NCI-H69 (cell line): Measurements from ENCODE around the gene CYTH1.

Source experiments
- DNase-seq: peaks from one replicate; lab custom pipeline; 2025; lab: John Stamatoyannopoulos, UW

The CYTH1 gene

DNA sequence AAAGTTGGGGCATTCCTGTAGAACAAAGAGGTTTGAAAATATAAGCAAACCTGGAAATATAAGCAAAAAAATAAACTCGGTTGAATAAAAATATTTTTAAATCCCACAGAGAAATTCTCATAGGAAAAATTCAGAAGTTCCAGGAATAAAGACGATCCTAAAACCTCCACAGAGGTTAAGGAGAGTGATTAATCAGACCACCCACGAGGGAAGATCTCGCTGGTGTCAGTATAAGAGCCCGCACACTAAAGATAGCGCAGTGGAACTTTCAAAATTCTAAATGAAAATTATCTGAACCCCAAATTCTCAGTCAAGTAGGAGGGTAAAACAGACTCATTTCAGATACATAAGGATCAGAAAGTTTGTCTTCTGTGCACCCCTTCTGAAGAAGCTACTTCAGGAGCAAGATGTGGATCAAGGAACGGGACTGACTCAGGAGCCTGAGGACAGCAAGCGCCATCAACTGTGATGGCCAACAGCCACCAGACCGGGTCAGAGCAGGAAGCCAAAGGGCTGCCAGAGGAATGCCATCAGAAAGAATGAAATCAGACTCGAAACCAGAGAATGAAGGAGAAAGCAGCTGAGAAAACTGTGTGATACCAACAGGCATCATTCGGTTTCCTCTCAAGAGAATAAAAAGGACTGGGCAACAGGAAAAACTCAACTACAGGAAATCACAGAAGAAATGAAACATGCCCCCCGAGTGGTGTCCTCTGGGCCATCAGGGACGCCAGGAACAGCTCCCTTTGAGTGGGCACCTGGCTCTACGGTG, 66.9 kb downstream of the CYTH1 start:
- DNase-seq = no peak

DNA sequence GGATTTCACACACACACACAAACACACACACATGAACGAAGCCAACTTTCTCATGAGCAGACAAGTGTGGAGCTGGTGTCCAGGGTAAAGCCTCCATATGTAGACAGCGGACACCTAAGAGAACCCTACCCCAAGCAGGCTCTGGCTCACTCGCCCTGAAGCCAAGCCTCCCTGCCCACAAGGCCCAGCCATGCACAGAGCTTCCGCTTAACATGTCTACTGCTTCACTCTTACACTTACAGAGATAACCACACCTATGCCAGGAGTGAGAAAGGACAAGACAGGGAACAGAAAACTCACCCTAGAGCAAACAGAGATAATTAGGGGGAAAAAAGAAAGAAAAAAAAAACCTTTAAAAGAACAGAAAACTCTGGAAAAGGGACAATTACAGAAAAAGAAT, 67.5 kb downstream of the CYTH1 start:
- DNase-seq = no peak

DNA sequence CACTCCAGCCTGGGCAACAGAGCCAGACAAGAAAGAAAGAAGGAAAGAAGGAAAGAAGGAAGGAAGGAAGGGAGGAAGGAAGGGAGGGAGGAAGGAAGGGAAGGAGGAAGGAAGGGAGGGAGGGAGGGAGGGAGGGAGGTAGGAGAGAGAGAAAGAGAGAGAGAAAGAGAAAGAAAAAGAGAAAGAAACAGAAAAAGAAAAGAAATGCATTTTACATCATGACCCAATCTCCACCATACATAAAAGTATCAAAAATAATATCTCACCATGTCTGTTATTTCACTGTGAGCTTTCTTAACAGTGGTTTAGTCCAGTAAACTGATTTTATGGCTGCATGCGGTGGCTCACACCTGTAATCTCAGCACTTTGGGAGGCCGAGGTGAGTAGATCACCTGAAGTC, 70.0 kb downstream of the CYTH1 start:
- DNase-seq = no peak

DNA sequence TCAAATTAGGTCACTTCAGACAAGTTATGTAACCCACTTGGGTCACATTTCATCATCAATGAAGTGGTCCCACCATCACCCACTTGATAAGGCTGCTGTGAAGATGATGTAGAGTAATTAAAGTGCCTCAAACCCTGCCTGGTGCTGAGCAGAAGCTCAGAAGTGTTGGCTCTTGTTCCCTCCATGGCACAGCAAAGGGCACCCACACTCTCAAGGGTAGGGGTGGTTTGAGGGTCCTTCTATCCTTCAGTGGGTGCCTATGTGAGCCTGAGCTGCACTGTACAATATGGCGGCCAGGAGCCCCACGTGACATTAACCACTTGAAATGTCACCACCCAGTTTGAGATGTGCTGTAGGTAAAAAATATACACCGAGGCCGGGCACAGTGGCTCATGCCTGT, 71.5 kb downstream of the CYTH1 start:
- no peak for DNase-seq

DNA sequence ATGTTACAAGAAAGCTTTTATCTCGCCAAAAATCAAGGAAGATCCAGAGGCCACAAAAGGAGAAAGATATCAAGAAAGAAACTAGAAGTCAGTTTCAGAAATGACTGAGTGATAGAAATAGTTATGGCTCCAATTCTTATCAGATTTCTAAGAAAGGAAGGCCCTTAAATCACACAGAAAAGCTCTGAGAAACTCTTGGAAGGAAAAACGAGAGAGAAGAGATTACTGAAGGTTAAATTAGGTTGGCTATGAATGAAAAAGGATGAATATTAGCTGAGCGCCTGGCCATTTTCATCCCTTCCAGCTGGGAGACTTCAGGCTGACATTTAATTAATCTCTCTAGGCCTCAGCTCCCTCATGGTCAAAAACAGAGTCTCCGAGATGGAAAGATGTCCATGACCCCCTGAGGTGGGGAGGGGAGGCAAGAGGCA, 72.3 kb downstream of the CYTH1 start:
- DNase-seq = no peak

DNA sequence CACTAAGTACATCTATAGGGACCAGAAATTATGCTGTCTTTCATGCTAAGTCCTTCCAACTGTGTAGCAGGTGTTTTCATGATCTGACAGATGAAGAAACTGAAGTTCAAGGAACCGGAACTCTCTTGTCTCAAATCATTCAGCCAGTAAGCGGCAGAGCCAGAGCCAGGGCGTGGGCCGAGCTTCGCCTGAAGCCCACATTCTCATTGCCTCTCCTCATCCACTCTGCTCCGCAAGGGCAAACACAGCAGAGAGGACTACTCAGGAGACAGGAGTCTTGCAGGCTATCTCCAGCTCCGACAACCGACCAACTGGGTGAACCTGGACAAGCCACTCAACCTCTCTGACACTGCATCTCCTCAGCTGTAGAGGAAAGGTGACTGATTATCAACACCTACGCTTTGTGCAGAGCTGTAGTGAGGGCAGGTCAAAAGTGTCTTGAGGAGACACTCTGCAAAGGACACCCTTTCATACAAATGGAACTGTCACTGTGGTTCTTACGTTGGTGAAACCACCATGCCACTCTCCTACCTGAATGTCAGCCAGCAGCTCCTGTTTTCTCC, 72.9 kb downstream of the CYTH1 start:
- DNase-seq = no peak

DNA sequence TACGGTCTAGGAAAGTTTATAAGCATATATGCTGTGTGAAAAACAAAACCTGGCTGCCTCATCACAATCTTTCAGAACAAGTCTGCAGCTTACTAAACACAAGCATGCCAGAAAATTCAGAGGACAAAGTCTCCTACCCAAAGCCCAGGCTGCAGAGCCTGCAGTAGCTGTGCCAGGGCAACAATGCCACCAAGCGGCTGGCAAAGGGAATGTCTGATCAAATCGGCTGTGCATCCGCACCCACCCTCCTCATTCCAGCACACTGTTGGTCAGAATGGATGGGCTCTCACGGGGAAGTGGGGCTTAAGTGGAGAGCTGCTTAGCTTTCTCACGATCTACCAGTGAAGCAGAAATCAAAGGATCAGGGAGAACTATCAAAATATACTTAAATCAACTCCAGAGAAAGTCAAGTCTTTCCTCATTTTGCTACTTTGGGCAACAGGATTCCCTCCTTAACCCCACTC, 73.5 kb downstream of the CYTH1 start:
- peak; percentile 76 for DNase-seq

DNA sequence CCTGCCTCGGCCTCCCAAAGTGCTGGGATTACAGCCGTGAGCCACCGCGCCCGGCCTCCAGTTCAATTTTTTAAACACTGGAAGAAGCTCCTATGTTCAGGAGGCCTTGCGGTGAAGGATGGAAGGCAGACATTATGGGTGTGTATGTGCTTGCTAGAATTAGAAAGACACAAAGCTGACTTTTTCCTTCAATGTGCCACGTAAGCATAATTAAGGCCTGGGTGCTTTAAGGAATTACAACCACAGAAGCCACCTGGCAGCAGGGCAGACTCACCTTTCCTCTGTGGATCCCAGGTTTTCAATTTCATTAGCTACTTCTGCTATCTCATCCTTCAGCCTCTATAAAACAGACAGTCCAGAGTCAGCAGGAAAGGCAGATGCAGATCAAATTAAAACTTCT, 74.2 kb downstream of the CYTH1 start:
- no peak for DNase-seq

DNA sequence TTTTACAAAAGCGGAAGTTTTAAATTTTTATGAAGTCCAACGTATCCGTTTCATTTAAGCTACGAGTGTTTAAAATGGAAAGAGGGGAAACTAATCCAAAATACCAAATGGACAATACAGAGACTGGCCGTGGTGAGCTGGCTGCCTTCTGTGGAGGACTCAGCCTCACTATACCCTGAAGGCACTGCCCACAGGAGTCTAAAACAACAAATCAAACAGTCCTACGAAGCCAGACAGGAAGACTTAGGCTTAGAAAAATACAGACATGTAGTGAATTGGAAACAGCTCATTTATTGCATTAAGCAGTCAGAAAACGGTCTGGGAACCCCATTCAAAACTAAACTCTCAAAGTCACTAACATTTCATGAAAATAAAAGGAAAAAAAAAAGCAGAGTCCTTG, 75.1 kb downstream of the CYTH1 start:
- no peak for DNase-seq

DNA sequence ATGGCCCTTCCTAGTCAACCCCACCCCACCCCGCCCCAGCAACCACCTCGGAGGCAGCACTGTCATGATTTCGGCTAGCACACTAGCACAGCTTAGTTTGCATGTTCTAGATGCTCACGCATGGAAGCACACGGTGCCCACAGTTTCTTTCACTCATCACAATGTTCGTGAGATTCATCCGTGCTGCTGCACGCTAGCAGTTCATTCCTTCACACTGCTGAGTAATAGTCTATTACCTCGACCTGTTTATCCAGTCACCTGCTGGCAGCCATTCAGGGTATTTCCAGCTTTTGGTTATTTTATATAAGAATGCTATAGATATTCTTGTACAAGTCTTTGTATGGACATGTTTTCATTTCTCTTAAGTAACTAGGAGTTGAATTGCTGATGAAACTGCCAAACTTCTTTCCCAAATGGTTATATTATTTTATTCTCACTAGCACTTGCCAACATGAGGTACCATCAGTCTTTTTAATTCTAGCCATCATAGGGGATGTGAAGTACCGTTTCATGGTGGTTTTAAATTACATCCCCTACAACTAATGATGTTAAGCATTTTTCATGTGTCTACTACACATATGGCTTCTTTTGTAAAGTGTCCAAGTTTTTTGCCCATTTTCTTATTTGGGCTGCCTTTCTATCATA, 75.7 kb downstream of the CYTH1 start:
- DNase-seq = no peak

DNA sequence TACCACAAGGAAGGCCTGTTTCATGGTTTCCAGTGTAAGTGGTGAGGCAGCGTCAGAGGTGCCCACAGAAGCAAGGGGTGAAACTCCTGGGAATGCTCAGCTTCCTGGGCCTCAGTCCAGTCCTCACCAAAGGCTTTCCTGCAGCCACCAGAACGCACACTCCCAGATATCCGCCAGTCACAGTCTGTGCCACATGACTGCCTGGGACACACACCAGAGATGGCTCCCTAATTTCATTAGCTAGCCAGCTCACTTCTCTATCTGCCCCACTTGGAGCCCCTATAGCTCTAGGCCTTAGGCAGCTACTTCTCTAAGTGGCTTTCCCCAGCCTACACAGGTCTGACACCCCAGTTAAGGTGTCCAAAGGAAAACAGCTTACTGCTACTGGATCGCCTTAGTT, 77.0 kb downstream of the CYTH1 start:
- DNase-seq = no peak

DNA sequence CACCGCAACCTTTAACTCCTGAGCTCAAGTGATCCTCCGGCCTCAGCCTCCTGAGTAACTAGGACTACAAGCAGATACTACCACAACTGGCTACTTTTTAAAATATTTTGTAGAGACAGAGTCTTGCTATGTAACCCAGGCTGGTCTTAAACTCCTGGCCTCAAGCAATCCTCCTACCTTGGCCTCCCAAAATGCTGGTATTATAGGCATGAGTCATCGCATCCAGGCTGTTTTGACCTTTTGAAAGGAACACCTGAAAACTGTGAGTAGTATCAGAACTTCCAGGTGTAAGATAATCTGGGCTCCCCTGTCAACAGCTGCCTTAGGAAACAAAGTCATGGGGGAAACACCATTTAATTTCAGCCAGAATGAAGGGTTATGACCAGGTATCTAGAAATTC, 77.5 kb downstream of the CYTH1 start:
- DNase-seq = no peak

DNA sequence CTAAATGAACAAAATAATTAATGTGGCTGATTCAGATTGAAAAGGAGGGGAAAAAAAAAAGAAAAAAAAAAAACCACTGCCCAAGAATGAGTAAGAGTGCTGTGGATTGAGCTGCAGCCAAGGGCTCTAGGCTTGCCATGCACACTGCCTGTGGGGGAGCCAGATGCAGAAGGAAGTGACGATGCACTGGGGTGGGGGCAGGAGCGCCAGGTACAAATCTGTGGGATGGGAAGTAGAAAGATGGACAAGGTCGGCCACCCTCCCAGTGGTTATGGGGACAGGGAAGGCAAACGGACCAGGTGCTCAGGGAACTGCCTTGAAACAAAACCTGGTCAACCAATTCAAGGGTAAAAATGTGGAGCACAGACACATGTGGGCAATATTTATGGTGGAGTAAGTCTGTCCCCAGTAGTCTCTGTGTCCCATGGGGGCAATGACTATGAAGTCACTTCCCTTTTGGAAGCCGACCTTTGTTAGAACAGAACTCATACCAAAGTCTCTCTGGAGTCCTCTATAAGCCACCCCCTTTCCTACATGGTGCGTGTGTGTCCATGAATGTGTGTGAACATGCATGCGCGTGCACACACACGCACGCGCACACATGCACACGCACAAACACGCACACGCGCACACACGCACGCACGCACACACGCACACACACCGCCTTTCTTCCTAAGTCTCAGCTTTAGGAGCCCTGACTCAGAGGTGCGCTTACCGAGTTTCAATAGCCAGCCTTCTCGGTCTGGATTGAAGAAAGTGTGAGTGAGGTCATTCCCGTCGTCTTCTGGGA, 84.3 kb downstream of the CYTH1 start:
- no peak for DNase-seq

DNA sequence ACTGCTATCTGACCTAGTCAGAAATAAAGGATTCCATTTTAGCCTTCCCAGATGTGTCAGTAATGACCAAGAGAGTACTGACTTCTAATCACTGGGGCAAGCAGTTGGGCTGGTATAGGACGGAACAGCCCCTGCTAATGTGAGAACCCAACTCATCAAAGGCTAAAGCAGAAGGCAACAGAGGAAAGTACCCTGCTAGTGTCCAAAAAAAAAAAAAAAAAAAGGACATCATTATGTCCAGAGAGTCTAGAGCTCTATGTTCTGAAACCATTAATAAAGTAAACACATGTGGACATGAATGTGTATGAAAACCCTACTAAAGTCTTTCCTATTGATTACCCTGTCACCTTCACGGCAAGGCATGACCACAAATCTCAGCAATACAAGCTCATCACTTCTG, 85.0 kb downstream of the CYTH1 start:
- DNase-seq = no peak

DNA sequence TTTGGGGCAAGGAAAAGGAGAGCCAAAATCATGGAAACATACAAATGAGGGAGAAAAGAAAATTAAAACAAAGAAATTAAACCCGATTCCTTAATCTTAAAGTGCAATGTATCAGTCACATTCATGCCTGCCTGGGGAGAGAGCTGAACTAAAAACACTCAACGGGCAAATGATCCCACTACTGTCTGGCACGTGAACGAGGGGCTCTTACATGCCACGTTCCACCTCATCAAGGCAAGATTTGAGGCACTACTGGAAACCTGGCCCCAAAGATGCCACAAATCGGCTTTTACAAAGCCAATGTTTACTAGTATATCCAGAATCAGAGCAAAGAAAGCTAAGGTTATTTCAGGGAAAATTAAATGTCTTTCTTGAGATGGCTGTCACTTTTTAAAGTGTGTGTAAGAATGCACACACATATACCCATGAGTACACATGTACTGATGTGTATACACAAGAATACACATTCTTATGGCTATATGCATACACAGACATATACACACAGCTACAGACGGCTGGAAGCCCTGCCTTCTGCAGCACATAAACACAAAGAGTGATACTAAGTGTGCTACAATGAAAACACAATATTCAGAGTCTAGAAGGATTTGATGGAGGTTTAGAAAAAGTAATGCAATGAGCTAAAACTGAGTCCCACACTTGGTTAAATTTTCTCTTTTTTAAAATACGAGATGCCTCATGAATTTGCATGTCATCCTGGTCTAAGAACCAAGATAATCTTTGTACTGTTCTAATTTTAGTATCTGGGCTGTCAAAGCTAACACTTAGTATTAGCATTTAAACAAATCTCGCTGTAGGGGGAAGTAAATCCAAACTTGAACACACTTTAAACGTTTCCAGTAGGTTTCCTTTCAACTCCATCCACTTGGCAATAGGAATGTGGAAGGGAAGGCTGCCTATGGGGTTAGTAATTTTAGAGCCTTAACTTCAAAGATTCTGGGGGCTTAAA, 85.8 kb downstream of the CYTH1 start:
- DNase-seq = no peak

DNA sequence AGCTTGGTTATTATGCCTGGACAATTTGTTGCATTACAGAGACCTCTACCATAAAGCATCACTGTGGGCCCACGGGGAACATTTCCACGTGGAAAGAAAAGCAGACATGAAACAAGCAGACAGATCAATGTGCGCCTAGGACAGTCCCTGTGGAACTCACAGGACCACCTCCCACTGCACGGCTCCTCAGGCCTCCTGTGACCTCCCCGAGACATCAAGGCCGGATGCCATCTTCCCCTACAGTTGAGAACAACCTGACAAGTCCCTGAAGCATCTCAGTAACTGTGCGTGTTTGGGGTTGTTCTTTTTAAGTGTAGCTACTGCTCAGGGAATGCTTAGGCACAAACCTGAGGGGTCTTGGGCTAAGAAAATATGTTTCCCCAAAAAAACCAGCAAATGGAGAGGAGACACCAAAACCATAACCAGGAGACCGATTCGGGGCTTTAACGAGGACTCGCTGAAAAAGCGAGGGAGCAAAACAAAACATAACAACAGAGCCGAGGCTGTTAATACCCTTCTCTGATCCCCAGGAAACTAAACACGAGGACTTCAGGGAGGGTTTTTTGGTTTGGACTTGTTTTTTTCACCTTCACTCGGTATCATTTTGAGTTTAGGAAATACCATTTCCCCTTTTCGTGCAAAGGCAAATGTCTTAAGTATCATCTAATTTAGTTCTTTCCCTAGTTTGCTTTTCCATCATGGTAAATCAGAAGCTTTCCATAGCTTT, 87.1 kb downstream of the CYTH1 start:
- DNase-seq = no peak

DNA sequence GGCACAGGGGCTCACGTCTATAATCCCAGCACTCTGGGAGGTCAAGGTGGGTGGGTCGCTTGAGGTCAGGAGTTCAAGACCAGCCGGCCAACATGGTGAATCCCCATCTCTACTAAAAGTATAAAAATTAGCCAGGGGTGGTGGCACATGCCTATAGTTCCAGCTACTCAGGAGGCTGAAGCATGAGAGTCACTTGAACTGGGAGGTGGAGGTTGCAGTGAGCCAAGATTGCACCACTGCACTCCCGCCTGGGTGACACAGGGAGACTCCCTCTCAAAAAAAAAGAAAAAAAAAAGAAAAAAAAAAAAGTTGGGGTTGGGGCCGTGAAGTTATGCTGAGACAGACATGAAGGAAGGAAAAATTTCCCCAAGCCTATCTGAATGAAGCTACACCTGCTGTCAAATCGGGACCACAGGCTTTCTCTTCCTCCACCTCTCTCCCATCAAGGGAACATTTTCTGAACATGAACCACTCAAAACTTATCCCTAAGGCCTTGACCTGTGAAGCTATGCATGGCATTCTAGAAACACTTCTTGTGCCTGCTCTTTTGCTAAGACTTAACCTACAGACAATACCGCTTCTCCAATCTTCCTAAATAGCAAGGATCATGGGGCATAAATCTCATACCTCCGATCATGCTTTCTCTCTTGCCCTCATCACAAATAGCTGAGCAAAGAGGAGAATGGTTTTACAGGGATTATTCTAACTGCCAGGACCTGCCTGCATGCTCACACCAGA, 88.6 kb downstream of the CYTH1 start:
- no peak for DNase-seq

DNA sequence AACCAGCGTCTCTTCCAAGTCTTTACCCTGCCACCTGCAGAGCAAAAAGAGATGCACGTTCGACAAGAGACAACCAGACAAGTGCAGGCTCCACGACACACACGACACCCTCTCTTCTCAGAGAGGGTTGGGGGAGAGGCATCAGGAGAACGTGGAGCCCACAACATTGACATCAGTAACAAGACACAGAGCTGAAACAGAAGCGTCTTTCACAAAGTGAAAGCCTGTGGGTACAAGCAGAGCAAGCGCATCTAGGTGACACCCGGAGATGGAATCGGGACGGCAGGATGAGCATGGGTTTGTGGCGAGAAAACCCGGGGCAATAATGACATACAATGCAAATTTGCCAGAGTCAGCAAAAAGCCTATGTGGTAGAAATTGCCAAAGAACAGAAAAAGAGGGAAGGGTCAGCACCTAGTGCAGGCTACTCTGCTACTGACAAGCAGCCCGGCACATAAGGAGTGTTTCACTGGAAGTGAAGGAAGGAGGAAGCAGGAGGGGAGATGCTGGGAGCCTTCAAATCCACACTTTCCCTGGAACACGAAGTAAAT, 89.5 kb downstream of the CYTH1 start:
- no peak for DNase-seq

DNA sequence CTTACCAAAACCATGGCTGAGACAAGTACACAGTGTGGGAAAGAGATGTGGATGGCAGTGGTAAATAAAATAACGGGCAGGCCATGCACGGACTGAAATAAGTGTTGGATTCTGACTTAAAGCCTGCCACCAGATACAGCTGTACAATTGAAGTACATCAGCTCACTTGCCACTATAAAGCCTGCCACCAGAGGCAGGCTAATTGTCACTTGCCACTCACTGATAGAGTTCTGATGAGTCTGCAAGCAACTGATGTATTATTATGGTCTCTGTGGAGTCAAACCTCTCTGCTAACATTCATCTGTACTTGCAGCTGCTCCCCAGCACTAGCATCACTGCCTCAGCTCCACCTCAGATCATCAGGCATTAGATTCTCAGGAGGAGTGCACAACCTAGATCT, 93.0 kb downstream of the CYTH1 start:
- DNase-seq = no peak

DNA sequence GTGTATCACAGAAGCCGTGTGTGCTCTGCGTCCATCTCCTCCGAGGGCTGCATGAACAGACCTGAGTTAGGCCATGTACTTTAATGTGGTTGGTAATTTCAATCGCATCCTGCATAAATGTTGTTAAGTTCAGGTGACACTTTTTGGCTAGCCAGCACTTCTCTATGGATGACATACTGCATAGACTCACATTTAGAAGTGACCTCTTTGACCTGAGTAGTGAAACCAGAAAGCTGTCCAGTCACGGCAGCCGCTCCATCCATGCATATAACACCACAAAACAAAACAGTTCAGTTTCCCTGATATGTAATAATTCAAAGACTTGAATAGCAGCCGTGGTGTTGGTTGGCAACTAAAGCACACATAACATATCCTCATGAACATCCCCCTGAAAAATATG, 94.1 kb downstream of the CYTH1 start:
- DNase-seq = no peak
